Uterus (tissue), 4 donors: Measurements from ENCODE around the gene POLD1. TPM values are rescaled to one million over a fixed set of nuclear protein-coding genes. Genes with fewer than 3 reads are reported as not detected.
"Not testable (repeated sequence)": the region's sequence is repeated elsewhere in the genome, so short reads cannot be mapped to it uniquely, and the experiment has no call there.

Experiments used
- DNase-seq, 2 donors: peaks; one replicate each; pipeline ENCODE4 v3.0.0-alpha.2; 2019 to 2020
- H3K27ac ChIP-seq, 2 donors: fragments of 200-600 bp; sonication (generic); 1 replicate in 1 of 2; 2 replicates in 1 of 2; pipeline ENCODE4 v1.5.1; 2016 to 2018
- H3K27me3 ChIP-seq, 2 donors: fragments of 200-600 bp; sonication (generic); one replicate each; pipeline ENCODE4 v1.5.1; 2018 to 2019; ENCODE audit warnings: control low read depth in 1 of 2
- H3K36me3 ChIP-seq, 2 donors: fragments of 200-600 bp; sonication (generic); one replicate each; pipeline ENCODE4 v1.5.1; 2019; ENCODE audit warnings: control low read depth in 1 of 2
- H3K4me1 ChIP-seq, 2 donors: fragments of 200-600 bp; sonication (generic); one replicate each; pipeline ENCODE4 v1.5.1; 2018 to 2019; ENCODE audit warnings: control low read depth in 1 of 2
- H3K4me3 ChIP-seq, 2 donors: fragments of 200-600 bp; sonication (generic); 1 replicate in 1 of 2; 2 replicates in 1 of 2; pipeline ENCODE4 v1.5.1; 2018 to 2019; ENCODE audit warnings: mild to moderate bottlenecking in 1 of 2
- H3K9me3 ChIP-seq, 2 donors: fragments of 200-600 bp; sonication (generic); one replicate each; pipeline ENCODE4 v1.5.1; 2019; ENCODE audit warnings: control low read depth in 1 of 2
- CTCF ChIP-seq, 4 experiments: fragments of 200-600 bp in 2 of 4; fragments of 450-650 bp in 2 of 4; sonication (generic) in 2 of 4; IDR thresholded peaks; one replicate each; pipeline ENCODE4 v1.5.1; 2016 to 2019; ENCODE audit warnings: antibody characterized with exemption in 4 of 4, mild to moderate bottlenecking in 2 of 4, moderate library complexity in 1 of 4
- POLR2A ChIP-seq, 2 donors: fragments of 450-650 bp; IDR thresholded peaks; one replicate each; pipeline ENCODE4 v1.6.1; 2016; ENCODE audit warnings: antibody characterized with exemption in 2 of 2, mild to moderate bottlenecking in 1 of 2, moderate library complexity in 1 of 2
- intact Hi-C: fragments of 100-400 bp; cut with DNase I; formaldehyde crosslinking; loops from one replicate; pipeline ENCODE4 v1.15.1; 2023; ENCODE audit warnings: low total_unique reads
- total RNA-seq, 4 donors: library from RNA; depleted of rRNA in 3 of 4; stranded (reverse); fragments of >200 nt in 3 of 4; gene quantifications; one replicate each; pipeline versions ENCODE4 v1.1.0 to v1.2.4, GENCODE V29; 2014 to 2023
- donor health status: DM: yes; HTN: yes; CAD: no.

Gene POLD1
- total RNA-seq, 4 donors from 2014 or later = 10.6 to 47.9 (median 24.0) TPM

DNA sequence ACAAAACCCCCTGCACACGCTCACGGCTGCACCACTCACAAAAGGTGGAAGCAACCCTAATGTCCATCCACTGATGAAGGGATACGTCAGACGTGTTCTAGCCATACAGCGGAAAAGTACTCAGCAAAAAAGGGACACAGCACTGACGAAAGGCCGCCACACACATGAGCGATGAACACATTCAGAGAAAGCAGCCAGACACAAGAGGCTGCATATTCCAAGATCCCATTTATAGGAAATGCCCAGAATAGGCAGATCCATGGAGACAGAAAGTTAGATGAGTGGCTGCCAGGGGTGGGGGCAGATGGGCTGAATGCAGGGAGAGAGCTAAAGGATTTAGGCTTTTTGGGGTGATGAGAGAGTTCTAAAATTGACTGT is 3.7 kb downstream of the POLD1 start:
- no peaks in the 10 kb centered on the region for H3K9me3 ChIP-seq
- intact Hi-C loops = no loop called here
- H3K4me1 ChIP-seq = peaks cover 0 to 4% of the 10 kb centered on the region in 2 donors
- TF ChIP-seq CTCF (IDR thresholded peaks at IDR 0.05) (no peak), POLR2A (IDR thresholded peaks at IDR 0.05) (no peak)
- H3K4me3 ChIP-seq = no peak overlapping the region
- no peak for DNase-seq
- H3K27ac ChIP-seq = no peak overlapping the region
- no peaks in the 10 kb centered on the region for H3K27me3 ChIP-seq
- H3K36me3 ChIP-seq = no peaks in the 10 kb centered on the region

GRCh38 chr19:50390295-50390694 is 6.1 kb downstream of the POLD1 start:
- H3K4me3 ChIP-seq, H3K9me3 ChIP-seq, H3K27me3 ChIP-seq, H3K27ac ChIP-seq, intact Hi-C loops, DNase-seq, H3K36me3 ChIP-seq, H3K4me1 ChIP-seq: not testable (repeated sequence)

GRCh38 chr19:50390952-50391351 is 6.8 kb downstream of the POLD1 start:
- H3K9me3 ChIP-seq, intact Hi-C loops, H3K4me3 ChIP-seq, H3K4me1 ChIP-seq, DNase-seq, H3K27me3 ChIP-seq, H3K36me3 ChIP-seq, H3K27ac ChIP-seq: not testable (repeated sequence)

DNA sequence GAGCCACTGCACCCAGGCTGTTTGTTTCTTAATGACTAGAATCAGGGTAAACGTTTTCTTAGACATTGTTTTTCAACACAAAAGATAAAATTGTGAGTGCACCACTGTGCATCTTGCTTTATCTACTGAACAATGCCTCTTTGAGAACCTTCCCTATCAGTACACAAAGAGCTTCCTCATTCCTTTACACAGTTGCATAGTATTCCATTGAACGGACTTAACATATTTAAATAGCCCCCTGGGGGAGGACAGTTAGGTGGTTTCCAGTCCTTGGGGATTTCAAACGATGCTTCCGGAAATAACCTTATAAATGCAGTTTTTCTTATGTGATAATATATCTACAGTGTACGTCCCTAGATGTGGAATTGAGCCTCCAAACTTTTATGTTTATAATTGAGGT is 8.6 kb downstream of the POLD1 start:
- H3K27ac ChIP-seq = no peak overlapping the region
- no peaks in the 10 kb centered on the region for H3K27me3 ChIP-seq
- no peaks in the 10 kb centered on the region for H3K9me3 ChIP-seq
- DNase-seq = no peak
- no peak overlapping the region for H3K4me3 ChIP-seq
- intact Hi-C loops = no loop called here
- no peaks in the 10 kb centered on the region for H3K36me3 ChIP-seq
- TF ChIP-seq POLR2A (IDR thresholded peaks at IDR 0.05) = no peak
- no peak for TF ChIP-seq CTCF (IDR thresholded peaks at IDR 0.05)
- no peaks in the 10 kb centered on the region for H3K4me1 ChIP-seq

DNA sequence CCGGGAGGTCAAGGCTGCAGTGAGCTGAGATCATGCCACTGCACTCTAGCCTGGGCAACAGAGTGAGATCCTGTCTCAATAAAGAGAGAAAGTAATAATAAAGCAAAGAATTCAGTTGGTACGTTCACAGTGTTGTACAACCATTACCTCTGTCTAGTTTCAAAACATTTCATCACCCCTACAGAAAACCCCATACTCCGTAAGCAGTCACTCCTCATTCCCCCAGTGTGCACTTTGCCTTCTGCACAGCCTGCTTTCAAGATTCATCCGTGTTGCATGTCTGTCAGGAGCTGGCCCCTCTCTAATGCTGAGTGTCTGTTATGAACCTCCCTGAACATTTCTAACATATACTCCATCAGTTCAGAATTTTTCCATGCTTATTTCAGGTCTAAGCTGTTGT is 9.4 kb downstream of the POLD1 start:
- no peaks in the 10 kb centered on the region for H3K4me1 ChIP-seq
- no peaks in the 10 kb centered on the region for H3K36me3 ChIP-seq
- no peak for TF ChIP-seq CTCF (IDR thresholded peaks at IDR 0.05)
- no peak for TF ChIP-seq POLR2A (IDR thresholded peaks at IDR 0.05)
- H3K4me3 ChIP-seq = no peak overlapping the region
- intact Hi-C loops = no loop called here
- H3K27ac ChIP-seq = no peak overlapping the region
- H3K9me3 ChIP-seq = no peaks in the 10 kb centered on the region
- H3K27me3 ChIP-seq = no peaks in the 10 kb centered on the region
- DNase-seq = no peak

DNA sequence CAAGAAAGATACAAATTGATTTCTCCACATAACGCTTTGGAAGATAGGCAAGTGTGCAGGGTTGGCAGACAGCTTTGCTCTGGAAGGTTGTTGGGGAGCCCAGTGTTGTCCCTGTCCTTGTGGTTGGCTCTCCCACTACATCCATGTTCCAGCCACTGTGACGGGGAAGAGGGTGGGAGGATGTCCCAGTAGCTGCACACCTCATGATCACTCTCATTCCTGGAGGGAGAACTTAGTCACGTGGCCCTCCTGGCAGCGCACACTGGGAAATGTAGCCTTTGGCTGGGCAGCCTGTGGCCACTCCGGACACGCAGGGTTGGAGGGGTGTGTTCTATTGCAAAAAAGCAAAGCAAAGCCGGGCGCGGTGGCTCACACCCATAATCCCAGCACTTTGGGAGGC is 9.9 kb downstream of the POLD1 start:
- Histone ChIP-seq H3K36me3 (no peaks in the 10 kb centered on the region), H3K27ac (no peak overlapping the region), H3K4me1 (no peaks in the 10 kb centered on the region), H3K4me3 (no peak overlapping the region), H3K27me3 (no peaks in the 10 kb centered on the region), H3K9me3 (no peaks in the 10 kb centered on the region)
- intact Hi-C loops = no loop called here
- DNase-seq = no peak
- TF ChIP-seq CTCF (IDR thresholded peaks at IDR 0.05) = no peak
